Hepatocyte (in vitro differentiated cells): ENCODE measurements around the gene SPOCD1.

Experiments
- EZH2 ChIP-seq: fragments of 200-600 bp; sonication (generic); IDR thresholded peaks from 2 replicates; pipeline ENCODE4 v1.6.1; 2016; ENCODE audit warnings: antibody characterized with exemption, mild to moderate bottlenecking, borderline replicate concordance
- TF ChIP-seq, protein P1 (sequence below): fragments of 200-600 bp; sonication (generic); IDR thresholded peaks from 2 replicates; pipeline ENCODE4 v1.5.1; 2016; ENCODE audit warnings: antibody characterized with exemption, mild to moderate bottlenecking; ENCODE audit not compliant: poor library complexity

DNA sequence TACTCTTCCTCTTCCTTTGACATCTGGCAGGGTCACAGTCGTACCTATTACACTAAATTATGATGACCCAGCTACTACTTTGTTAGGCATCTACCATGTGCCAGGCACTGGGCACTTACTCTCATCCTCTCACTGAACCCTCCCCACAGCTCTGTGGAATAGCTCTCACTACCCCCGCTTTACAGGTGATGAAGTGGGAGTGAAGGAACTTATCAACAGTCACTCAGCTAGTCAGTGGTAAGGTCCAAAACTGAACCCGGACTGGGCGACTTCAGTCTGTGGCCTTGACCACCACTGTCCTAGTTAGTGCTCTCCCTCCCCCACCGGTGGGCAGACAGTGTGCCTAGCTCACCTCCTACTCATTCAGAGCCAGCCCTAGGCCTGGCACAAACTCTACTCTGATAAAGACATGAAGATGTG lies 64.0 kb downstream of the SPOCD1 start:
- TF ChIP-seq, protein P1, sequence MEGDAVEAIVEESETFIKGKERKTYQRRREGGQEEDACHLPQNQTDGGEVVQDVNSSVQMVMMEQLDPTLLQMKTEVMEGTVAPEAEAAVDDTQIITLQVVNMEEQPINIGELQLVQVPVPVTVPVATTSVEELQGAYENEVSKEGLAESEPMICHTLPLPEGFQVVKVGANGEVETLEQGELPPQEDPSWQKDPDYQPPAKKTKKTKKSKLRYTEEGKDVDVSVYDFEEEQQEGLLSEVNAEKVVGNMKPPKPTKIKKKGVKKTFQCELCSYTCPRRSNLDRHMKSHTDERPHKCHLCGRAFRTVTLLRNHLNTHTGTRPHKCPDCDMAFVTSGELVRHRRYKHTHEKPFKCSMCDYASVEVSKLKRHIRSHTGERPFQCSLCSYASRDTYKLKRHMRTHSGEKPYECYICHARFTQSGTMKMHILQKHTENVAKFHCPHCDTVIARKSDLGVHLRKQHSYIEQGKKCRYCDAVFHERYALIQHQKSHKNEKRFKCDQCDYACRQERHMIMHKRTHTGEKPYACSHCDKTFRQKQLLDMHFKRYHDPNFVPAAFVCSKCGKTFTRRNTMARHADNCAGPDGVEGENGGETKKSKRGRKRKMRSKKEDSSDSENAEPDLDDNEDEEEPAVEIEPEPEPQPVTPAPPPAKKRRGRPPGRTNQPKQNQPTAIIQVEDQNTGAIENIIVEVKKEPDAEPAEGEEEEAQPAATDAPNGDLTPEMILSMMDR = no peak
- TF ChIP-seq EZH2 = no peak
